Trophoblast cell (in vitro differentiated cells and primary cell): ENCODE results near the gene KLHL11.
"Not testable (repeated sequence)": the region's sequence is repeated elsewhere in the genome, so short reads cannot be mapped to it uniquely, and the experiment has no call there.

Experiments used
- DNase-seq, 2 donors: peaks; one replicate each; pipeline ENCODE4 v3.0.0-alpha.2; 2016
- H2AFZ ChIP-seq: 2 replicates; pipeline ENCODE4 v1.6.1; 2013; ENCODE audit warnings: low read length, moderate library complexity, mild to moderate bottlenecking; ENCODE audit not compliant: insufficient read depth, poor library complexity
- H2AK5ac ChIP-seq: 2 replicates; pipeline ENCODE4 v1.6.1; 2013; ENCODE audit warnings: mild to moderate bottlenecking, low read length
- H2BK120ac ChIP-seq: 2 replicates; pipeline ENCODE4 v1.6.1; 2013; ENCODE audit warnings: low read length, mild to moderate bottlenecking, moderate library complexity; ENCODE audit not compliant: insufficient read depth, poor library complexity
- H2BK12ac ChIP-seq: 2 replicates; pipeline ENCODE4 v1.6.1; 2013; ENCODE audit warnings: mild to moderate bottlenecking, low read length, moderate library complexity
- H2BK5ac ChIP-seq: 2 replicates; pipeline ENCODE4 v1.6.1; 2013; ENCODE audit warnings: low read length, low read depth, moderate library complexity, mild to moderate bottlenecking; ENCODE audit not compliant: poor library complexity
- H3K14ac ChIP-seq: 2 replicates; pipeline ENCODE4 v1.6.1; 2013; ENCODE audit warnings: mild to moderate bottlenecking, low read length
- H3K18ac ChIP-seq: 2 replicates; pipeline ENCODE4 v1.6.1; 2013; ENCODE audit warnings: mild to moderate bottlenecking, low read length
- H3K23ac ChIP-seq: 2 replicates; pipeline ENCODE4 v1.6.1; 2013; ENCODE audit warnings: low read length
- H3K27ac ChIP-seq: 2 replicates; pipeline ENCODE4 v1.5.1; 2013; ENCODE audit warnings: low read depth, mild to moderate bottlenecking, inconsistent platforms, low read length, moderate library complexity
- H3K27me3 ChIP-seq: 2 replicates; pipeline ENCODE4 v1.6.1; 2013; ENCODE audit warnings: inconsistent platforms, mild to moderate bottlenecking, low read length, moderate library complexity; ENCODE audit not compliant: insufficient read depth
- H3K36me3 ChIP-seq, 2 experiments: 1 replicate in 1 of 2; 2 replicates in 1 of 2; pipeline ENCODE4 v1.6.1; 2013; ENCODE audit warnings: low read length in 2 of 2, mild to moderate bottlenecking in 2 of 2, moderate library complexity in 1 of 2; ENCODE audit not compliant: insufficient read depth in 2 of 2, control insufficient read depth in 1 of 2
- H3K4ac ChIP-seq: 2 replicates; pipeline ENCODE4 v1.6.1; 2013; ENCODE audit warnings: low read depth, mild to moderate bottlenecking, low read length, moderate library complexity
- H3K4me1 ChIP-seq, 2 experiments: 1 replicate in 1 of 2; 2 replicates in 1 of 2; pipeline ENCODE4 v1.6.1; 2013; ENCODE audit warnings: low read length in 2 of 2, mild to moderate bottlenecking in 2 of 2, moderate library complexity in 1 of 2; ENCODE audit not compliant: insufficient read depth in 2 of 2, control insufficient read depth in 1 of 2
- H3K4me2 ChIP-seq: 2 replicates; pipeline ENCODE4 v1.6.1; 2013; ENCODE audit warnings: inconsistent platforms, mild to moderate bottlenecking, low read length, moderate library complexity
- H3K4me3 ChIP-seq: 2 replicates; pipeline ENCODE4 v1.5.1; 2013; ENCODE audit warnings: mild to moderate bottlenecking, low read depth, low read length, inconsistent platforms
- H3K79me1 ChIP-seq: one replicate; pipeline ENCODE4 v1.6.1; 2013; ENCODE audit warnings: low read length
- H3K79me2 ChIP-seq: 2 replicates; pipeline ENCODE4 v1.6.1; 2013; ENCODE audit warnings: low read length, mild to moderate bottlenecking; ENCODE audit not compliant: control insufficient read depth, insufficient read depth, poor library complexity
- H3K9ac ChIP-seq: 2 replicates; pipeline ENCODE4 v1.6.1; 2013; ENCODE audit warnings: mild to moderate bottlenecking, low read length
- H3K9me3 ChIP-seq: 2 replicates; pipeline ENCODE4 v1.6.1; 2013; ENCODE audit warnings: low read depth, mild to moderate bottlenecking, control low read depth, inconsistent platforms, low read length; ENCODE audit not compliant: insufficient read depth
- H4K12ac ChIP-seq: 2 replicates; pipeline ENCODE4 v1.6.1; 2013; ENCODE audit warnings: low read depth, mild to moderate bottlenecking, low read length, moderate library complexity
- H4K8ac ChIP-seq: 2 replicates; pipeline ENCODE4 v1.6.1; 2013; ENCODE audit warnings: low read depth, mild to moderate bottlenecking, low read length, moderate library complexity
- H4K91ac ChIP-seq: one replicate; pipeline ENCODE4 v1.6.1; 2013; ENCODE audit warnings: low read depth, mild to moderate bottlenecking, low read length, moderate library complexity
- WGBS: extraction: QIAGEN DNeasy Blood & Tissue Kit; methylation state at CpG from one replicate; pipeline ENCODE4 v1.1.7; 2013; ENCODE audit warnings: missing lambda C conversion rate; ENCODE audit not compliant: insufficient read length, insufficient coverage; ENCODE audit errors: extremely low coverage; 5-methylcytosine and 5-hydroxymethylcytosine counted together

KLHL11 gene

DNA sequence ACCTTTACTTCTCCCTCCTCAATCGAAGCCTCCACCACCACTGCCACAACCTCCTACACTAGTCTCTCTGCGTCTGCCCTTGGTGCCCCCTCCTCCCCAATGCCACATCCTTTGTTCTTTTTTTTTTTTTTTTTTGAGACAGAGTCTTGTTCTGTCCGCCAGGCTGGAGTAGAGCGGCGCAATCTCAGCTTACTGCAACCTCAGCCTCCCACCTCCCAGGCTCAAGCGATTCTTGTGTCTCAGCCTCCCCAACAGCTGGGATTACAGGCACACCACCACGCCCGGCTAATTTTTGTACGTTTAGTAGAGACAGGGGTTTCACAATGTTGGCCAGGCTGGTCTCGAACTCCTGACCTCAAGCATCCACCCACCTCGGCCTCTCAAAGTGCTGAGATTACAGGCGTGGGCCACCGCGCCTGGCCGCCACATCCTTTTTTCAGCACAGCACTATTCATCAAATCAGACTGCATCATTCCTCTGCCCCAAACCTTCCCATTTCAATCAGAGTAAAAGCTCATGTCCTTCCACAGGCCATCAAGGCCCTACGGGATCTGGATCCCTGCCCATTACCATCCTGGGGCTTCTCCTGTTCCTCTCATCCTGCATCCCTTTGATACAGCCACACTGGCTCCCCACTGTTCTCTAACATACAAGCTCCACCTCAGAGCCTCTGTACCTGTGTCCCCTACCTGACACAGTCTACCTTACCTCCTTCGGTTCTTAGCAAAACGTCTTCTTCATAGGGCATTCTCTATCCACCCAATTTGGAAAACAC is 2.0 kb downstream of the KLHL11 start:
- no peak overlapping the region for H2BK5ac ChIP-seq
- H4K8ac ChIP-seq: no peak overlapping the region
- WGBS: no CpG with 5 or more reads among the region's 18 CpGs
- no peak overlapping the region for H3K14ac ChIP-seq
- H2BK12ac ChIP-seq: no peak overlapping the region
- H2AK5ac ChIP-seq: no peak overlapping the region
- H3K9me3 ChIP-seq: no peaks in the 10 kb centered on the region
- H3K23ac ChIP-seq: no peak overlapping the region
- H3K9ac ChIP-seq: no peak overlapping the region
- DNase-seq: no peak
- no peak overlapping the region for H3K4me3 ChIP-seq
- peaks cover 6 to 10% of the 10 kb centered on the region in 2 experiments for H3K36me3 ChIP-seq
- peaks cover 6% of the 10 kb centered on the region for H3K79me1 ChIP-seq
- no peak overlapping the region for H3K4me2 ChIP-seq
- no peak overlapping the region for H3K18ac ChIP-seq
- no peak overlapping the region for H4K91ac ChIP-seq
- H4K12ac ChIP-seq: no peak overlapping the region
- no peak overlapping the region for H2AFZ ChIP-seq
- peaks cover 0 to 10% of the 10 kb centered on the region in 2 experiments for H3K4me1 ChIP-seq
- no peak overlapping the region for H3K27ac ChIP-seq
- peaks cover 6% of the 10 kb centered on the region for H3K79me2 ChIP-seq
- peak overlapping the region; percentile 4 for H3K4ac ChIP-seq
- H3K27me3 ChIP-seq: no peaks in the 10 kb centered on the region
- no peak overlapping the region for H2BK120ac ChIP-seq

DNA sequence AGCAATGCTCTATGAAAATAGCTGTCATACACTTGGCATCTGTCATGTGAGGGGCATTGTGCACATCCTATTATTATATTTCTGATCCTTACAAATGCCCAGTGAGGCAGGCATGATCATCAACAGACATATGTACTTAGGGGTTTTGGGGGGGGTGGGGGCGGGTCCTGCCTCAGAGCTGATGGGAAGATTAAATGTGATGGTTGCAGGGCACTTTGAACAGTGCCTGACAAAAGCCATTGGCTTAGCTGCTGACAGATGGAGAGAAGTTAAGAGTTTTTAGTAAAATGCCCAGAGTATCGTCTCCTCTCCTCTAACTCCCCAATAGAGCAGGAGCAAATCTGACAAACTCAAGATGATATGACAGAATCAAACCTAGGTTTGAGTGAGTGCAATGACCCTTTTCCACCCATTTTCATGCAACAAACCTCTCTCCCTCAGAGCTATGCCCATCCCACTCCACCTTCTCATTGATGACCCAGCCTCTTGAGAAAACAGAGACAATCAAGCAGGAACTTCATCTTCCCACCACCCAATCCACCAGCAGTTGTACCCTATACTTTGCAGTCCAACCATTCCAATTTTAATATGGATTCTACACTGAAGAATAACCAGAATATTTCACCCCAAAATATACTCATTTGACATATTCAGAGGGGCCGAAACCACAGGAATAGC is 4.8 kb downstream of the KLHL11 start:
- no peak overlapping the region for H3K14ac ChIP-seq
- no peak overlapping the region for H2BK12ac ChIP-seq
- H4K8ac ChIP-seq: no peak overlapping the region
- no peak overlapping the region for H3K23ac ChIP-seq
- peaks cover 6% of the 10 kb centered on the region for H3K79me1 ChIP-seq
- no peak overlapping the region for H3K4me2 ChIP-seq
- H3K4ac ChIP-seq: no peak overlapping the region
- no peak overlapping the region for H4K12ac ChIP-seq
- no peak overlapping the region for H2BK120ac ChIP-seq
- no peak overlapping the region for H2AFZ ChIP-seq
- no peaks in the 10 kb centered on the region for H3K9me3 ChIP-seq
- WGBS: no CpG with 5 or more reads among the region's 3 CpGs
- H3K4me1 ChIP-seq: peaks cover 0 to 10% of the 10 kb centered on the region in 2 experiments
- no peak overlapping the region for H3K18ac ChIP-seq
- H2AK5ac ChIP-seq: no peak overlapping the region
- H3K4me3 ChIP-seq: no peak overlapping the region
- peaks cover 0 to 2% of the 10 kb centered on the region in 2 experiments for H3K36me3 ChIP-seq
- H3K27ac ChIP-seq: no peak overlapping the region
- no peak overlapping the region for H2BK5ac ChIP-seq
- no peak overlapping the region for H3K9ac ChIP-seq
- H3K79me2 ChIP-seq: peaks cover 6% of the 10 kb centered on the region
- H3K27me3 ChIP-seq: no peaks in the 10 kb centered on the region
- no peak for DNase-seq
- no peak overlapping the region for H4K91ac ChIP-seq

GRCh38 chr17:41851382-41851781 is 13.8 kb downstream of the KLHL11 start:
- H3K4ac ChIP-seq, H3K4me2 ChIP-seq, H4K12ac ChIP-seq, H3K9ac ChIP-seq, H4K8ac ChIP-seq, H2BK12ac ChIP-seq, H2BK120ac ChIP-seq, H3K4me3 ChIP-seq, H3K79me1 ChIP-seq, H2BK5ac ChIP-seq, H3K27ac ChIP-seq, DNase-seq, H4K91ac ChIP-seq, H3K18ac ChIP-seq, H3K4me1 ChIP-seq, H3K27me3 ChIP-seq, H3K9me3 ChIP-seq, H3K79me2 ChIP-seq, H2AK5ac ChIP-seq, H2AFZ ChIP-seq, H3K14ac ChIP-seq, H3K23ac ChIP-seq: not testable (repeated sequence)
- H3K36me3 ChIP-seq: peaks cover 4 to 10% of the 10 kb centered on the region in 2 experiments
- no CpG with 5 or more reads among the region's 14 CpGs for WGBS

GRCh38 chr17:41849251-41849990 is 15.8 kb downstream of the KLHL11 start:
- H2BK12ac ChIP-seq: no peak overlapping the region
- no peak for DNase-seq
- WGBS: no CpG with 5 or more reads among the region's 4 CpGs

More at GRCh38 chr17:41849251-41849990, 15.8 kb downstream of the KLHL11 start:
- Histone ChIP-seq H3K79me2 (no peaks in the 10 kb centered on the region), H2AK5ac (no peak overlapping the region), H3K79me1 (no peaks in the 10 kb centered on the region), H3K14ac (no peak overlapping the region), H4K91ac (no peak overlapping the region), H3K23ac (no peak overlapping the region), H3K4me2 (no peak overlapping the region), H3K18ac (no peak overlapping the region), H2AFZ (no peak overlapping the region), H3K27ac (no peak overlapping the region), H4K8ac (no peak overlapping the region), H4K12ac (no peak overlapping the region), H2BK5ac (no peak overlapping the region), H3K4ac (no peak overlapping the region), H3K9me3 (no peaks in the 10 kb centered on the region), H3K27me3 (no peaks in the 10 kb centered on the region), H3K4me1 (no peaks in the 10 kb centered on the region), H2BK120ac (no peak overlapping the region), H3K4me3 (no peak overlapping the region), H3K9ac (no peak overlapping the region), H3K36me3 (peaks cover 2 to 7% of the 10 kb centered on the region in 2 experiments)
